Right forelimb (tissue), 1 donor: ENCODE data around the gene PDSS2.
"Not testable (repeated sequence)": the region's sequence is repeated elsewhere in the genome, so short reads cannot be mapped to it uniquely, and the experiment has no call there.

Source experiments
- DNase-seq: peaks from one replicate; pipeline ENCODE4 v3.0.0-alpha.2; 2018

Gene PDSS2

DNA sequence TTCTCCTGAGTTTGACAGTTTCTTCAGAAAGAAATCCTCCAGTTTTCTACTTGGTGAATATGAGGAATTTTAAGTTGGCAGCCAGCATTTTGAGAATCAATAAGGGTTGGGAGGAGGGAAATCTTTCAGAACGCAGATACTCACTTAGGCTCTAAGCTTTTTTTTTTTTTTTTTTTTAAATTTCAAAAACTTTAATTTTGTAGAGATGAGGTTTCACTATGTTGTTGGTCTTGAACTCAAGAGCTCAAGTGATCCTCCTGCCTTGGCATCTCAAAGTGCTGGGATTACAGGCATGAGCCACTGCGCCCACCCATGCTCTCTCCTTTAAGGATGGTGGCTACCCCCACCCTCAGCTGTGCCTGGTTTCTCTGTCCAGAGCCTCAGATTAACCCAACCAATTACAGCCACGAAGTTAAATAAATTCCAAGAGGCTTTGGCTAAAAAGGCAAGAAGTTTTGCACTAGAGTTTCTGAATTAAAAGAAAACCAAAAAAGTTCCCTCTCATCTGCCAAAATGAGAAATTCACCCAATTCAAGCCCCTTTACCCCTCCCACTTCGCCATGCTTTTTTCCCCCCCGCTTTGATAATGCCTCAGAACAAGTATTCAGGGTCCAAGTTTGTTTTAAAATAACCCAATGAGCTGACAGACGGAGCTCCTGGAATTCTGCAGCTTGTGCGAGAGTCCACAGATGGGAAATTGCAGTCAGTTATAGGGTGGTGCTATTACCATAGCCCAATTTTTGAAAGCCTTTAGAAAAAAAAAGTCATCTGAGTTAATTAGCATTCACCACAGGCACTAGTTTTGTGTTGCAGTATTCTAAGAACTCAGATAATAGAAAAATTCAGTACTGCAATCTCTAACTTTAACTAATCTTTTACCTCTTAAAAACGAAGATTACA is 249.7 kb downstream of the PDSS2 start:
- no peak for DNase-seq

DNA sequence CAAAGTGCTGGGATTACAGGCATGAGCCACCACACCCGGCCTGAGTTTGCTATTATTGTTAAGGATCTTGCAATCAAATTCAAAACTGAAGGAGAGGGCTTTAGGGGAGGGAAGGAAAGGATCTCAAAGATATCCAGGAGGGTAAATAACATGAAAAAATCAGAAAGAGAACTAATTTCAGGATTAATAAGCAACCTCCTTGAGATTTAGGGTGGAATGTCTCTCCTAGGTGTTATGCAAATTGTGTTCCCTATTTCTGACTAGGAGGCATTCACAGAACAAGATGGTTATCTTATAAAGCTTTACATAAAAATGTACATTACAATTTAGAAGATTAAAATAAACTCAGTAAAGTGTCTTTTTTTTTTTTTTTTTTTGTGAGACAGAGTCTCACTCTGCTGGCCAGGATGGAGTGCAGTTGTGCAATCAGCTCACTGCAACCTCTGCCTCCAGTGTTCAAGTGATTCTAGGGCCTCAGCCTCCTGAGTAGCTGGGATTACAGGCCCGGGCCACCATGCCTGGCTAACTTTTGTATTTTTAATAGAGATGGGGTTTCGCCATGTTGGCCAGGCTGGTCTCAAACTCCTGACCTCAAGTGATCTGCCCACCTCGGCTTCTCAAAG is 252.0 kb downstream of the PDSS2 start:
- no peak for DNase-seq

DNA sequence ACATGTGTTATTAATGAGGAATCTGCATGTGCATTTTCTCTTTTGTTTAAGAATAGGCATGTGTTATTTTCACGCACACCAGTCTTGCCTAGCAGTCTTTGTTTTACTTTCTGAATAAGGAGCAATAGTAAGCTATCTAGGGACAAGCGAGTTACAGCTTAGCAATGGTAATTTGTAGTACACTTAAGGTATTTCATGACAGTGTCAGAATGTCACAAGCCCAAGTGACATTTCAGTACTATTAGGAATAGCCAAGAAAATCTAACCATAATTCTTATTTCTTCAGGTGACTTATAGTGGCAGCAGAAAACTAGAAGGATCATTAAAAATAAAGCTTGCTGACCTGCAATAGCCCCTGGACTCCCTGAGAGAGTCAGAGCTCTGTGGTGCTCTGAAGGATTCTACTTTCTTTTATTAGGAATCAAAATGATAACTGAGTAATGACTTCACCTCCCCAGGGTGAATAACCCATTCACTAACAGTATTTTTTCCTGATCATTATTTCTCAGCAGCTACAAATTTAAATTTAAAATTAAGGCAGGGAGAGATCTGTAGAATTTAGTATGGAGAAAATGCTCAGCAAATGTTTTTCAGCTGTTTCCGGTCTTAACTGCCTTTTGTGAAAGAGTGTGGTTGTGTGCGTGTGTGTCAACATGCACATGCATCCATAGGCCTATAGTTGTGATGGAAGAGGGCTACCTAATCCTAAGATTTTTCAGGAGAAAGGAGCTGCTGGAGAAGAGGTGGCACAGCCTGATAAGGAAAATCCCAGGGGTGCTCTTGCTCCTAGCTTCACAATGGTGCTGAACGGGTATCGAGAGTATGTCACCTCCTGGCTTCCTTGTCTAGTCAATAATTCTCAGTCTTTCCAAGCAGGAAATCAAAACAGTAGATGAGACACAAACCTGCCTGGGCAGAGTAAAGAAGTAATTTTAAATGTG is 254.0 kb downstream of the PDSS2 start:
- DNase-seq = no peak

DNA sequence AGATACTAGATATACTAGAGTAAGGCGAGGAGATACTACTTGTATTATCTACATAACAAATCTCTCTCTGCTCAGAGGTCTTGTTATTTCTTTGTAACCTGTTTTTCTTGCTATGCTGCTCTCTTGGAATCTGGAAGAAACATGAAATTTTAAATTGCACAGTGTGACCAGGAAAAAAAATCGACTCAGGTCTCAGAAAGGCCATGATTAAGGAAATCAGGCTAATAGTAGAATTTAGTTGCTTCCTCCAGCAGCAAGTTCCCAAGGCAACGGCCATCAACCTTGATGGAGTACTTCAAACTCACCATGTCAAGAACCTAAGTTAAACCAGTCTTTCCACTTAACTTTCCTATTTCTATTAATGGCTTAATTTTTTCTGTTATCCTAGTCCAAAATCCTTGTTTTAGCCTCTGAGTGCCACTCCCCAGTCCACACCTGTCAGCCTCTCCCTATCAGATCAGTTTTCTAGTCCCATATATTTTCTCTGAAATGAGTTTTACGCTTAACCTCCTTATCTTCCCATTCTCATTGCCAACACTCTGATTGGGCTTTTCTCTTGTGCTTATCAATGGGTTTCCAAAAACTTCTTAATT is 256.4 kb downstream of the PDSS2 start:
- no peak for DNase-seq

DNA sequence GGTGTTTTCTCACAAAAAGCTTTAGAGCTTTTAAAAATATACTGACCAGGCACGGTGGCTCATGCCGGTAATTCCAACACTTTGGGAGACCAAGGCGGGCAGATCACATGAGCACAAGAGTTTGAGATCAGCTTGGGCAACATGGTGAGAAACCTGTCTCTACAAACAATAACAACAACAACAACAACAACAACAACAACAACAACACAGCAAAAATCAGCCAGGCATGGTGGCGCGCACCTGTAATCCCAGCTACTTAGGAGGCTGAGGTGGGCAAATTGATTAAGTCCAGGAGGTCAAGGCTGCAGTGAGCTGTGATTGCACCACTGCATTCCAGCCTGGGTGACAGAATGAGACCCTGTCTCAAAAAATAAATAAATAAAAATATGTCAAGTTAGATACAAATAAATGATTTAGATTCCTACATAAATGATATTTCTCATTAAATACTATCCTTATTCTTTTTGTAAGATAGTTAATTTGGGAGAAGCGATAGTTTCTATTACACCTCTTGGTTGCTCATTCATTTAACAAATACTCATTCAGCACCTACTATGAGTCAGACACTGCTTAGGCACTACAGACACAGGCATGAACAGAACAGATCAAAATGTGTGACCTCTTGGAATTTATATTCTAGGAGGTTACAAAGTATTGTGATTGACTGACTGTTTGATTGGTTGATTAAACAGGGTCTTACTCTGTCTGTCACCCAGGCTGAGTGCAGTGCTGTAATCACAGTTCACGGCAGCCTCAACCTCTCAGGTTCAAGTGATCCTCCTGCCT is 260.5 kb downstream of the PDSS2 start:
- no peak for DNase-seq

DNA sequence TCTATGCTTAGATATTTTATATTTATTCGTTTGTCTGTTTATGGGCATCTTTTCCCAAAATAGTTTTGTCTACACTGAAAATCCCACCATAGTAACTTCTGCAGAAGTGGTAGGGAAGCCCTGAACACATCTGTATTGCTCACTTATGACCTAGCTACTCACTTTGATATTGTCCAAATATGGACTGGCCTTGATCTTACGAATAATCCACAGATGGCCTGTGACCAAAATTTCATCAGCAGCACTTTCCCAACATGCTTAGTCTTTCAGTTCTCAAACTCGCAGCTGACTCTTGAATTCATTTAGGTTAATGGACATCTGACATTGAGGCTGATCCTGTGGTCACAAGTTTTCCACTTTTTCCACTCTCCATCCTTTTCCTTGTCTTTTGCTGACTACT is 263.2 kb downstream of the PDSS2 start:
- no peak for DNase-seq

DNA sequence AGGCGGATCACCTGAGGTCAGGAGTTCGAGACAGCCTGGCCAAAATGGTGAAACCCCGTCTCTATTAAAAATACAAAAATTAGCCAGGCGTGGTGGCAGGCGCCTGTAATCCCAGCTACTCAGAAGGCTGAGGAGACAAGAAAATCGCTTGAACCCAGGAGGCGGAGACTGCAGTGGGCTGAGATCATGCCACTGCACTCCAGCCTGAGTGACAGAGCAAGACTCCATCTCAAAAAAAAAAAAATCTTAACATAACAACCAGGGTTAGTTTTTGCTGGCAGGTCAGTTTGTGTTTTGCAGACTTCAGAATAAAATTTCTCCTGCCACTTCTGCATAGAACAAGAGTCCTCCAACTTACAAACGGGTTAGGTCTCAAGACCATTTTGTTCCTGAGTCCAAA is 264.6 kb downstream of the PDSS2 start:
- DNase-seq = not testable (repeated sequence)

DNA sequence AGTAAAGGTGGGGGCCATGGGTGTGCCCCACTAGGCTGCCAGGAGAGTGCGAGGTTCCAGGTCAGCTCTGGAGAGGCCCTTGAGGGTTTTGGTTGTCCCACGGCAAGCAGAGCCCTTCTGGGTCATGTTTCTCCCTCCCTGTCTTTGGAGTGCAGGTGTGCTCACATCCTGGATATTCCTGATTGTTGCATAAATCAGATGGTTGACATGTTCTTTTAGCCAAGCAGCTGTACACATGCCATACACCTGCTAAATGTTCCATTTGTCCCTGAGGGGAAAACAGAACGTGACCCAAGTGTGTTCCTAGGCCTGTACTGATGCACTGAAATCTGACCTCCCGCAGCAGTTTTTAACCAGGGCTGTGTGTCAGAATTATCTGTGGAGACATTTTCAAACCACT is 266.5 kb downstream of the PDSS2 start:
- DNase-seq = no peak

DNA sequence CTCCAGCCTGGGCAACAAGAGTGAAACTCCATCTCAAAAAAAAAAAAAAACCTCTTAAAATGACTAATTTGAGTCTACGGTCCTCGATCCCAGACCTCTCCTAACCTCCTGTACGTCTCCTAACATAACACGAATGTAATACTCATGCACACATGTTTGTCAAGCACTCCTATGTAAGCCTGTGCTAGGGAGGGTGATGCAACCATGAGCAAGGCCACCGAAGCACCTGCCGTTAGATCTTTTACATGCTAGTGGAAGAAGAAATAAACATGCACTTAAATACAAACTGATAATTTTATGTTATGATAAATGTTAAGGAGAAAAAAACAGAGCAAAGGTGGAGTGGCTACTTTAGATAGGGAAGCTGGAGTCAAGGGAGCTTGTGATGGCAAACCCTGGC is 271.7 kb downstream of the PDSS2 start:
- no peak for DNase-seq

DNA sequence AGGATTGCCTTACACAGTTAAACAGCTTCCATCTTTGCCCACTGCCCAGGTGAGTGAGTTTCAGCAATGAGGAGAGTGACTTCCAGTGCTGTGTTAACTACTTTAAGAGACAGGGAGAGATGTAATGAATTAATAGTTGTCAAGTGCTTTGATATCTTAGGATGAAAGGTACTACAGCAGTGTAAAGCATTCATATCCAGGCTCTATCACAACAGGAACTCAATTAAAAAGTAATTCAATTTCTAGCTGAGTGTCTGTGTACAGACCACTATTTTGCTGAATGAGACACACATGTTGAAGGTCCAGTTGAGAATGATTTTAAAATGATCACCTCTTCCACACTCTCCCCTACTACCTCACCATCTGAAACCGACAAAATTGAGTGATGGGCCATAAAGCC is 273.3 kb downstream of the PDSS2 start:
- DNase-seq = no peak

DNA sequence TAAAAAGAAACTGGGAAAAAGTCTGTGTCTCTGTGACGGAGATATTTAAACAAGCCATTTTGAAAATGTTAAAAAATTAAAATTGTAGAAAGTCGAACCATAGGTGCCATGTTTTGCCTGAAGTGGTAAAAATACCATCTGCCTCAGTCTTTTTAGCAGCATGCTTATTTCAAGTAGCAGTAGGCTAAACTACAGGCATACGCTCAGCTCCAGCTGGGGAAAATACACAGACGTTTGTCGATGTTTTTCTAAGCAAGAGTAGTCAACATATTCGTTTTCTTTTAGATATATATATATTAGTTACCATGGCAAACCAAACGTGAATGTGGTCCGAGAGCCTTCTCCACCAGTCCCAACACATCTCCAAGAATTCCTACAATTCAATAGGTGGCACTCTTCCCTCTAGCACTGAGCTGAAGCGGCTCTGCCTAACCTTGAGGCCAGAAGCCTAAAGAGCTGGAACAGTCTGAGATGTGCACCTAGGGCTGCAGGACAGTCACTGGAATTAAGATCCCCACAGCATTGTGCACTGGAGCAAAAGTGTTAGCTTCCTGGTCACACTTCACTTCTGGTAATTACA is 273.9 kb downstream of the PDSS2 start:
- no peak for DNase-seq

DNA sequence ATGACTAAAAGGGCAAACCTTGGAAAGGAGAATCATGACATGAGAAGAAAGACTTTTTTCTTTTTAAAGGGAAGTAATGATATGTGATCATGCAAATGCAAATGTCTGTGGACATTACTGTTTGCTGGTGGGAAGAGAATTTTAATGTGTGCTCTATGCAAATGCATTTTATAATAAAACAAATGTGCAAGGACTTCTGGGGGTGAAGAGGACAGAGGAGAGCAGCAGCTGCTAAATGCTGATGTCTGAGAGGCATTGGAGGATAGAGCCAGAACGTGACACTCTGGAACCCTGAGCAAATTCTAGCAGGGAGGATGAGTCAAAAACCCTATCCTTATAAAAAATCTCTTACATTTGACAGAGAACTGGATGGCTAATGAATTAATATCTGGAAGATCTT is 274.9 kb downstream of the PDSS2 start:
- no peak for DNase-seq

DNA sequence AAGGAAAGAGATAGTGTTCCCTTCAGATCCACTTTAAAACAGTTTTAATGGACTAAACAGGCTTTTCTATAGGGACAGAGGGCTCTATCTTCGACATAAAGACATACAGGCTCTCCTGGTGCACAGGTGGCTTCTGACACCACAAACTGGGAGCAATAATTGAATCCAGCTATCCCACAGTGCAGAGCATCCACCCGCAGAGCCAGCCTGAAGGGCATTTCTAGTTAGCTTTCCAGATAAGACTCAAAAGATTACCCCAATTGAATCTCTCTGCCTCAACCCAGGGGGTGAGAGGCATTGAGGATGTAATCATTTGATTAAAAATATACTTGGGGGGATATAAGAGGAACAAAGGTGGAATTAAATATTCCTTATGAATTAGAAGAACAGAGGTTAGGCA is 279.3 kb downstream of the PDSS2 start:
- DNase-seq = no peak

DNA sequence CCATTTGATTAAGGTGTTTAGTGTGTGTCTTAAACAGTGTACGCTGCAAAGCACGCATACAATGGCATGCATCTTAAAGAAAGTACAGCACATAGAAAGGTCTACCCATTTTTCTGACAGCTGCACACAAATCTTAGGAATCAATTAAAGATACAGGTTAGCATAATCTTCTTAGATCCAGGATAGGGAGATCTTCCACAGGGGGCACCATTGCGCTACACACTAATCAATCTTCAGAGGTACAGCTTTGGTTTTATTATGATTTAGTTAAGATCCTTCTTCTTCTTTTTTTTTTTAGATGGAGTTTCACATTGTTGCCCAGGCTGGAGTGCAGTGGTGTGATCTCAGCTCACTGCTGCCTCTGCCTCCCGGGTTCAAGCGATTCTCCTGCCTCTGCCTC is 280.4 kb downstream of the PDSS2 start:
- DNase-seq = no peak

DNA sequence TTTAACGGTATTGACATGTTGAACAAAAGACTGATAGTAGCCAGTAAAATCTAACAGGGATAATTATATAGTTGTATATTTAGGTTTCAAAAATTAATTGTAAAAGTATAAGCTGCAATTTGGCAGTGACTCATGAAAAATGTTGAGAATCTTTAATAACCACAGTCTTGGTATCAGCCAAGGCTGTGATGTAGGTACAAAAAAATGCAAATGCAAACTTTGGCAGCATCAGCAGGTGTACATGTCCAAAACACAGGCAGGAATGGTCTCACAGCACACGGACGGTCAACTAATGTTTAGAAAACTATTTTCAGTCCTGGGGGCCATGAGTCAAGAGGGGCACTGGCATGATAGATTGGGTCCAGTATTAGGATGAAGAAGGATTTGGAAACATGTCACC is 285.6 kb downstream of the PDSS2 start:
- DNase-seq = no peak

DNA sequence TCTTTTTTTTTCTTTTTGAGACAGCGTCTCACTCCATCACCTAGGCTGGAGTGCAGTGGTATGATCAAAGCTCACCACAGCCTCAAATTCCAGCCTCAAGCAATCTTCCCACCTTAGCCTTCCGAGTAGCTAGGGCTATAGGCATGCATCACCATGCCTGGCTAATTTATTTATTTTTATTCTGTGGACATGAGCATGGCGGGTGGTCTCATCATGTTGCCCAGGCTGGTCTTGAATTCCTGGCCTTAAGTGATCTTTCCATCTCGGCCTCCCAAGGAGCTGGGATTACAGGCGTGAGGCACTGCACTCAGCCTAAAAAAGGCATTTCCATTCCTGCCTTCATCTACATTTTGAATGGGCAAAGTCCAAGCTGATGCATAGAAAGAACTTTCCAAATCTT is 287.9 kb downstream of the PDSS2 start:
- DNase-seq = no peak

DNA sequence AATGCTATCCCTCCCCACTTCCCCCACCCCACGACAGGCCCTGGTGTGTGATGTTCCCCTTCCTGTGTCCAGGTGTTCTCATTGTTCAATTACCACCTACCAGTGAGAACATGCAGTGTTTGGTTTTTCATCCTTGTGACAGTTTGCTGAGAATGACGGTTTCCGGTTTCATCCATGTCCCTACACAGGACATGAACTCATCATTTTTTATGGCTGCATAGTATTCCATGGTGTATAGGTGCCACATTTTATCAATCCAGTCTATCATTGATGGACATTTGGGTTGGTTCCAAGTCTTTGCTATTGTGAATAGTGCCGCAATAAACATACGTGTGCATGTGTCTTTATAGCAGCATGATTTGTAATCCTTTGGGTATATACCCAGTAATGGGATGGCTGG is 295.1 kb downstream of the PDSS2 start:
- not testable (repeated sequence) for DNase-seq

DNA sequence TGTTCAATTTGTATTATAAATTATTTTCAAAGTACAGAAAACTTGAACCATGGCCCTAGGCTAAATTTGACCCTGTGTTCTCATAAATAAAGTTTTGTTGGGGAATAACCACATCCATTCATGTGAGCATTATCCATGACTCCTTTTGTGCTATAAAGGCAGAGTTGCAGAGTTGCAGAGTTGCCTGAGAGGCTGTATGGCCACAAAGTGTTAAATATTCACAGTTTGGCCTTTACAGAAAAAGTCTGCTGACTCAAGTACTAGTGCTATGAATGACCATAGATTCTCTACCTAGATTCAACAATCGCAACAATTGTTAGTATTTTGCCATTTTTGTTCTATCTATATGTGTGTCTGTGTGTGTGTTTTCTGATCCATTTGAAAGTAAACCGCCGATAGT is 297.8 kb downstream of the PDSS2 start:
- no peak for DNase-seq

DNA sequence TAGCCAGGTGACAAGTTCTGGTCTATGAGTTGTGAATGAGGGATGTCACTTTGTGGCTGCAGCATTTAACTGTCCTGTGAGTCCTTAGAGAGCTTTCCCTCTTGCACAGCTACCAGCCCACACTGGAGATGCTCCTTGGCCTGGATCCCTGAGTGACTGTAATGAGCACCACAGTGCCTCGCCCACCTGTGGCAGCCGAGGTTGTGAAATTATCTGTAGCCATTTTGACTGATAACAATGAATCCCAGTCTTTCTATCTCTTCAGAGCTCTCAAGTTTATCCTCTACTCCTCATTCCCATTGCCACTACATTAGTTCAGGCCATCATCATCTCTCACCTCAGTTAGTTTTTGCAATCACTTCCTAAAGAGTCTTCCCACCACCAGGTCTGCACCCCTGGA is 302.7 kb downstream of the PDSS2 start:
- DNase-seq = no peak

DNA sequence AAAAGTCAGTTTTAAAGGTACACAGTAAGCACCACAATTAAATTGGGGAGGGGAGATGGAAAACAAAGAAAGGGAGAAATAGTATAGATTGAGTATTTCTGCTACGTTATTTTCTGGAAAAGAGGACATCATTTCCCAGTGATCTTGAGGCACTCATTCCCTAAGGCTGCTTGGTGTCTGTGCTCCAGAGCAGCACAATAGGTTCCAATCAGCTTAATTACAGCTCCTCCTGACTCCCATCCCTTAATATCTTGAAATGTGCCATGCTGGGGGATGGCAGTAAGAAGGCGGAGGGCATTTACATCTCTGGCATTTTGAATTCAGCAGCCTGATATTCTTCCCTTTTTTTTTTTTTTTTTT is 304.6 kb downstream of the PDSS2 start:
- no peak for DNase-seq

DNA sequence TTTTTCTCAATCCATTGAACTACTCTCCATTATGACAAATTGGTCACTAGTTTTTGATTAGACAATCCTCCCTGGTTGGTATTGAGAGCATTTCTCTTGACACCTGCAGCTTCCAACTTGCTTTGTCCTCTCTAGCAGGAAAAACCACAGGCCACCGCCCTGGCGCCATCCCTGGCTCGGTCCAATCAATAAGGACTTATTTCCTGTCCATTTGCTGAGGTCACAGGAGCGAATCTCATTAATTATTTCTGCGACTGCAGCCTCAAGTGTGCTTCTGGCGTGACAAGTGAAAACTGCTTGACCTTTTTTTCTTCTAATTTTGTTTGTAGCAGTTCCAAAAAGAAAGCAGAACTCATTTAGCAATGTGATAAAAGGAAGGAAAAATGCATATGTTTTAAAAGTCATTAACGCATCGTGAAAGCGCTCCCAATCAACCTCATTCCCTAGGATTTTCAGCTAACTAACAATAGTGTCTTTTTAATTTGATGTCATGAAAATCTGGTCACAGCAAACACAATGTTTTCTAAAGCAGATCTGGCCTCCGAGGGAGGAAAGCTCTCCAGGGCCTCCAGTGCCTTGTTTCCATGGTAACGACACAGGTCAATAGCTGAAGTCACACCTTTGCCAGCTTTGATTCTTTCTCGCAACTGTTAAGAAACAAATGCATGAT is 305.1 kb downstream of the PDSS2 start:
- no peak for DNase-seq
